ENCODE data around the gene TMC5. TPM values are rescaled to one million over a fixed set of nuclear protein-coding genes. Genes with fewer than 3 reads are reported as not detected.

The TMC5 gene
- total RNA-seq, 1 experiment from 2014 or later: not detected

DNA sequence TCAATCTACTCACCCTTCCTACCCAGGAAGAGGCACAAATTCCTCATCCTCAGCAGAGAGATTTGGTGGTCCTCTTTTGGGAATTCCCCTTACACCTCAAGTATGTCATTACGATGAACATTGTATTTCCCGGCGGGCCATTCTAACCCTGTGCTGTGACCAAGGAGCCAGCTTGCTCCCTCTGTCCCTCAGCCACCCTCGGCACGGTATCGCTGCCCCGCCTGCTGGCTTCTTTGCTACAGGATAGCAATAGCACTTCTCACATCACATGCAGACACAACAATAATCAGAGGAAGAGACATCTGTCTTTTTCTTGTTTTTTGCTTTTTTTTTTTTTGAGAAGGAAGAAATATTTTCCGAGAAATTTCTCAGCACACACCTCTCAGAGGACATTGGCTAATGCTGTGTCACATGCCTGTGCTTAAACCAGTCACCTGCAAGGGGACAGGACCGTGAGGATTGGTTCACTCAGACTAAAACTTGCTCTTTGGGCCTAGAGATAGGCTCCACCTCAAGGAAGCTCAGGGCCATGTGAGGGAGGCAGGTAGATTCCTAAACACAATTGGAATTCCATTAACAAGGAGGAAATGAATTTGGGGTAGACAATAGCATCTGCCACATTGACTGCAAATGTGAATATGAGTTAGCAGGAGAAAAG is 41.2 kb downstream of the TMC5 start:
- DNase-seq (ENCODE audit: low read depth): no peak

DNA sequence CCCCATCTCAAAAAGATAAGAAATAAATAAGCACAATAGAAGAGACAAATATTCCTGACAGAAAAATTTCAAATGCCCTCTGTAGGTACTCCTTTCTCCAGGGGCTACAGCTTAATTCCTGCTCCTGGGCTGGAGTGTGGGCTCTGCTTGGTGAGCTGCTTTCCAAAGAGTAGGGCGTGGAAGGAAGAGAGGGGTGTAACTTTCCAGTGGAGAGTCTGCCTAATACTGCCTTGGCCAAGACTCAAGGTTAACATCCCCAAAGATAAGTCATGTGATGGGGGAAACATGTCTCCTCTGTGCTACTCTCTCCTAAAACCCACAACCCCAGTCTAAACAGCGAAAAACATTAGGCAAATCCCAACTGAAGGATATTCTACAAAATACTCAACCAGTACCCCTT is 42.7 kb downstream of the TMC5 start:
- no peak for DNase-seq (ENCODE audit: low read depth)

DNA sequence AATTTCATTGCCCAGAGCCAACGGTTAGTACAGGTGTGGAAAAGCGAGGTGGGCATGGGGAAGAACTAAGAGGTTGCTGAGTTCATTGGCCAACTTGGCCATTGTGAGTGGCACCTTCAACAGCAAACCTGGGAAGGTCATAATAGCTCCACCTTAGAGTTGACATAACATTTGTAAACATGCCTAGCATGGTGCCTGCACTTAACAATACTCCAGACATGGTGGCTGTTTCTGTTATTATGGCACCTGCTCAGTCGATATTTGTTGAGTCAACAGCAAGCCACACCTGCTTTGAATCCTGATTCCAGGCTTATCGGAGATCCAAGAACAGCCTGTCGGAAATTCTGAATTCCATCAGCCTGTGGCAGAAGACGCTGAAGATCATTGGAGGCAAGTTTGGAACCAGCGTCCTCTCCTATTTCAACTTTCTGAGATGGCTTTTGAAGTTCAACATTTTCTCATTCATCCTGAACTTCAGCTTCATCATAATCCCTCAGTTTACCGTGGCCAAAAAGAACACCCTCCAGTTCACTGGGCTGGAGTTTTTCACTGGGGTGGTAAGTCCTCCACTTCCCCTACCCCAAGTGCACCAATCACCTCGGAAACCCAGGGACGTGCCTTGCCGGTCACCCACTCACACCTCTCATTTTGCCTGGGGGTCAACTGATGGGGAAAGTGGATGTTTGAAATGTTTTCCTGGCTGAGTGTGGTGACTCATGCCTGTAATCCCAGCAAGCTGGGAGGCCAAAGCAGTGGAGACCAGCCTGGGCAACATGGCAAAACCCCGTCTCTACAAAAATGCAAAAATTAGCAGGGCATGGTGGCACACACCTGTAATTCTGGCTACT is 46.0 kb downstream of the TMC5 start:
- no peak for DNase-seq (ENCODE audit: low read depth)

DNA sequence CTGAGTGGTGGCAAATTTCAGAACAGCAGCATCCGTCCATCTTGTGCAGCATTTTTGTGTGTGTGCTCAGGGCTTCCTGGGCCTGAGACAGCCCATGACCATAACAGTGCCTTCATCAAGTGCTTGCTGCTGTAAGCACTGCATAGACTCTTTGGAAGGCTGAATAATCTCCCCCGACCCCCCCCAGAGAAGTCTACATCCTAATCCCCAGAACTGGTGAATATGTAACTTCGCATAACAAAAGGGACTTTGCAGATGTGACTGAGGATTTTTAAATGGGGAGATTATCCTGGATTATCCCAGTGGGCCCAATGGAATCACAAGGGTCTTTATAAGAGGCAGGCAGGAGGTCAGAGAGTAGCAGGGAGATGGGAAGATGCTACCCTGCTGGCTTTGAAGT is 50.6 kb downstream of the TMC5 start:
- no peak for DNase-seq (ENCODE audit: low read depth)

DNA sequence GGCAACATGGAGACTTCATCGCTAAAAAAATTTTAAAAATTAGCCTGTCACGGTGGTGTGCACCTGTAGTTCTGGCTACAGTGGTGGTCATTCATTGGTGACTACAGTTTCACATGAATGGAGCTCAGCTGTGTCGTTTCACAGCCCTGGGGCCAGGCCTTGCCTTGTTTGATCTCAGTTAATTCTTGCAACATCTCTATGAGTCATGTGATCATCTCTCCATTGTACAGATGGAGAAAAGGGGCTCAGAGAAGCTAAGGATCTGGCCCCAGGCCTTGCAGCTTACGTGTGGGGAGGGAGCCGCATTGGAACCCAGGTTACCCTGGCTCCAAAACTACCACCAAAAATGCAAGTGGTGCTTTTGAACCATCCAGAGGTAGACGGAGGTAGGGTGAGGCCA is 54.8 kb downstream of the TMC5 start:
- DNase-seq (ENCODE audit: low read depth): no peak

DNA sequence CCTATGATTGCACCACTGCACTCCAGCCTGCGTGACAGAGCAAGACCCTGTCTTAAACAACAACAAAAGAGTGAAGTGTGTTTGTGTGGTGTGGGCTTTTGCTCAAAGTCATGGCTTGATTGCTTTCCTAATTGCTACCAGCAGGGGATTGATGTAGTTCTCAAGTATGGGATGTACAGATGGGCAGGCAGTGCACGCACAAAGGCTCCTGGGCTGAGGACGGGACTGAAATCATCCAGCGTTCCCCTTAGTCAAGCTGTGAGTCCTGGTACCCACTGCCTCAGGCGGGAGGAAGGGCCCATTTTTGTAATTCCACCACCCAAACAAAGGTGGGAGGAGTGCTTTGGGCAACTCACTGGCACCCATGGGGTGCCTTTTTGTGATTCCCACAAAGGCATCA is 56.9 kb downstream of the TMC5 start:
- no peak for DNase-seq (ENCODE audit: low read depth)

DNA sequence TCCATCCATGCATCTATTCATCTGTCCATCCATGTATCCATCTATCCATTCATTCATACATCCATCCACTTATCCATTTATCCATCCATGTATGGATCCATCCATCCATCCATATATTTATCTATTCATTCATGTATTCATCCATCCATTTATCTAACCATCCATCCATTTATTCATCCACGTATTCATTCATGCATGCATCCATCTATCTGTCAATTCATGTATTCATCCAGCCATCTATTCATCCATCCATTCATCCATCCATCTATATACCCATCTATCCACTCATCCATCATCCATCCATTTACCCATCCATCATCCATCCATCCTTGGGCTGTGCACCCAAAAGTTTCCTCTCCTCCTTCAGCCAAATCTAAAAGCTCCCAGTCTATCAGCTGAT is 60.8 kb downstream of the TMC5 start:
- DNase-seq (ENCODE audit: low read depth): no peak

DNA sequence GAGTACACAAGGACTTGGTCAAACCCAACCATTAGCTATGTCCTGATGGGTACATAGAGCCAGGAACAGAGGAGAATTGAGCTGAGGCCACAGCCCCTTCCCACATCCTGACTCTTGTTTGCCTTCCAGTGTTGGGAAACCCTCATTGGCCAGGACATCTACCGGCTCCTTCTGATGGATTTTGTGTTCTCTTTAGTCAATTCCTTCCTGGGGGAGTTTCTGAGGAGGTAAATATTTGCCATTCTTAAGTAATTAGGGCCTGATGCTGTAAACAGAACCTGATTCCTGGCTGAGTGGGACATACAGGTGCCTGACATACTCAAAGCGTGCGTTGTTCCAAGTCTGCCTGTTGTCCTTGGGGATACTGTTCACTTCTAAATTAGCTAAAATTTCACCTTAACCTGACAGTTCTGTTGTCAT is 61.6 kb downstream of the TMC5 start:
- DNase-seq (ENCODE audit: low read depth): no peak

DNA sequence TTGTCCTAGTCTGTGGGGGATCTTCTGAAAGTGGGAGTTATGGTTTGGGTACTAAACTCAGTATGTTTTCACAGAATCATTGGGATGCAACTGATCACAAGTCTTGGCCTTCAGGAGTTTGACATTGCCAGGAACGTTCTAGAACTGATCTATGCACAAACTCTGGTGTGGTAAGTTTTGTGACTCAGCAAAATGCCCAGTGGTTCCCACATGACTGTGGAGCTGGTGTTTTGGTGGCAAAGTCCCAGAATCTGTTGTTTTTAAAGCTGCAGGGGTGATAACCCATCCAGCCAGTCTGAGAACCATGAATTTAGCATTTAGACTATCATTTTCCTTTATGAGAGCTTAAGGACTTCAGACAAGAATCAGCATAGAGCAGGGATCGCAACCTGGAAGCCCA is 63.6 kb downstream of the TMC5 start:
- peak; percentile 17 for DNase-seq (ENCODE audit: low read depth)

DNA sequence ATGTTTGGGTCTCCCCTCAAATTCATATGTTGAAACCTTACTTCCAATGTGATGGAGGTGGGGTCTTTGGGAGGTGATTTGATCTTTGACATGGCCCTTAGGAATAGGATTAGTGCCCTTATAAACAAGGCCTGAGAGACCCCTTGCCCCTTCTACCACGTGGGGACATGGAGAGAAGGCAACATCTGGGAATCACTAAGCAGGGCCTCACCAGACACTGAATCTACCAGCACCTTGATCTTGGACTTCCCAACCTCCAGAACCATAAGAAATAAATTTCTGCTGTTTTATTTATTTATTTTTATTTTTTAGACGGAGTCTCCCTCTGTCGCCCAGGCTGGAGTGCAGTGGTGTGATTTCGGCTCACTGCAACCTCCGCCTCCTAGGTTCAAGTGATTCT is 64.1 kb downstream of the TMC5 start:
- DNase-seq (ENCODE audit: low read depth): no peak

DNA sequence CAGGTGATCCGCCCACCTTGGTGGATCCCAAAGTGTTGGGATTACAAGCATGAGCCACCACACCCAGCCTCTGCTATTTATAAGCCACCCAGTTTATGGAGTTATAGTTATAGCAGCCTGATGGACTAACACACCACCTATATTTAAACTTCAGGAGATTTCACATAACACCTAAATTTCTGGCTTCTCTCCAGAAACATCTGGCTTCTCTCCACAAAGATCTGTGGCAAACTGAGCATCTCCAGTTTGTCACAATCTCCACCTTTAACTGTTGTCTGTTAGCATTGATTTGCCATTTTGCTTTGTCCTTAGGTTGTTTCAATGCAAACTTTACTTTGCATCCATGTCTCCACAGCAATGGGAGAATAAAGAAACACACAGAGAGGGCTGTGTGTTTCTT is 64.6 kb downstream of the TMC5 start:
- no peak for DNase-seq (ENCODE audit: low read depth)

DNA sequence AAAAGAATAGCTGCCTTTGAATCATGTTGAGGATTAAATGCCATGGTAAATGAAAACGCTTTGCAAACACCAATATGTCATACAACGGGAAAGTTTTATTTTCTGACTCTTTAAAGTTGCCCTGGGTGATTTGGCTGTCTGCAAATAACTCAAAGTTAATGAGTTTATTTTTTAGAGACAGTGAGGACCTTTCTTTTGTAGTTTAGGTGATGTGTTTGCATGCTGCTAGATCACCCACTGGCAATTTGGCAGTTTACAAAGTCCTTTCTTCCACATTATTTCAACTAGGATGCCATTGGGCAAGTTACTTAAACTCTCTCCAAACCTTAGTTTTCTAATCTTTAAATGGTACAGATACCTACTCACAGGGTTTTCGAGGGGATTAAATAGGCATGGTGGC is 66.4 kb downstream of the TMC5 start:
- DNase-seq (ENCODE audit: low read depth): no peak

DNA sequence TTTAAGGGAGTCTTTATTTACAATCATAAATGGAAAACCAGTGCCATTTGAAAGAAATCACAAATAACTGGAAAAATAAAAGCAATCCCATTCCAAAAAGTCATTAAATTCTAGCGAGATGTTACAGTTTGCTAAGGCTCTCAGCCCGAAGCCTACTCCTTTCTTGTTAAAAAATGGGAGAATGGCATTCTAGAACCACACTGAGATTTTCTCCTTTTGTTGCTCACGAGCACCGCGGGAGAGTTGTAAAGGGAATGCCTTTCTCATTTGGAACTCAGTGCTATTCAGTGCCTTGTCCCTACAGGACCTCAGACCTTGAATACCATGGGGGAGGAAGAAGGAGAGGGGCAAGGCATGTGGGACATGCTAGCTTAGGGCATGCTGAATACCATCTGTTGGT is 67.9 kb downstream of the TMC5 start:
- DNase-seq (ENCODE audit: low read depth): no peak

DNA sequence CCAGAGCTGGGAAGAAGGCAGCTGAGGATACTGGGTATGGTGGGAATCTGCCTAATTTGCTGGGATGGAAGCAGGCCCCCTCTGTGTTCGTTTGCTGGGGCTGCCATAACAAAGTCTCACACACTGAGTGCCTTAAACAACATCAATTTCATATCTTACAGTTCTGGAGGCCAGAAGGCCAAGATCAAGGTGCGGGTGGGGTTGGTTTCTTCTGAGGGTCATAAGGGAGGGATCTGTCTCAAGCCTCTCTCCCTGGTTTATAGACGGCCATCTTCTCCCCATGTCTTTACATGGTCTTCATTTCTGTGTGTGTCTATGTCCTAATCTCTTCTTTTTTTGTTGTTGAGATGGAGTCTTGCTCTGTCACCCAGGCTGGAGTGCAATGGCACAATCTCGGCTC is 68.4 kb downstream of the TMC5 start:
- DNase-seq (ENCODE audit: low read depth): no peak

DNA sequence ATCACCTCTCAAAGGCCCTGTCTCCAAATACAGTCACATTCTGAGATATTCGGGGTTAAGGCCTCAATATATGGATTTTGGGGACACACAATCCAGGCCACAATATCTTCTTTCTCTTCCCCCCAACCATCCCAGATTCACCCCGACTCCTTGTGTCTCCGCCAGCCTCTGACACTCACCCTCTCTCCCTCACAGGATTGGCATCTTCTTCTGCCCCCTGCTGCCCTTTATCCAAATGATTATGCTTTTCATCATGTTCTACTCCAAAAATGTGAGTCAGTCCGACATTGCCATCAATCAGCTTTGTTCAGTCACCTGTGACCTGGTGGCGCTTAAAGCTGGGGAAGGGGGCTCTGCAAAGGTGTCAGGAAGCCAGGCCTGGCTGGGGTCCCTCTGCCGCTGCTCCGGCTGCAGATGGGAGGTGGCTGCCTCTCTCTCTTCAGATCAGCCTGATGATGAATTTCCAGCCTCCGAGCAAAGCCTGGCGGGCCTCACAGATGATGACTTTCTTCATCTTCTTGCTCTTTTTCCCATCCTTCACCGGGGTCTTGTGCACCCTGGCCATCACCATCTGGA is 69.2 kb downstream of the TMC5 start:
- no peak for DNase-seq (ENCODE audit: low read depth)

DNA sequence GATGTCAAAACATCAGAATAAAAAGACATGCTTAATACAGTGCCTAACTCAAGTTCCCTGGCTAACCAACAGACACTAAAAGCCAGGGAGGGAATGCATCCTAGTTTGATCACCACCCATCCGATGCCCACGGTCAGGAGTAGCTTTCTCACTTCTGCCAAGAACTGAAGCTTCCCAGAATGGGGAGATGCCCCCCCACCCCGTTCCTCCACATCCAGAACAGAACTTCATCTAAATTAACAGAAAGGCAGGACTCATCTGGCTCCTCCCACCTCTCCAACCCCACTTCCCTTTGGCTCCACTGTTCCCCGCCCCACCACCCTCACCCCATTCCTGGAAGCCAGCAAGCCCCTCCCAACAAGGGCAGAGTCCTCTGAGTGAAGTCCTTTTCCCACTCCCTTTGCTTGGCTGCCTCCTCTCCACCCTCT is 70.5 kb downstream of the TMC5 start:
- DNase-seq (ENCODE audit: low read depth): no peak

DNA sequence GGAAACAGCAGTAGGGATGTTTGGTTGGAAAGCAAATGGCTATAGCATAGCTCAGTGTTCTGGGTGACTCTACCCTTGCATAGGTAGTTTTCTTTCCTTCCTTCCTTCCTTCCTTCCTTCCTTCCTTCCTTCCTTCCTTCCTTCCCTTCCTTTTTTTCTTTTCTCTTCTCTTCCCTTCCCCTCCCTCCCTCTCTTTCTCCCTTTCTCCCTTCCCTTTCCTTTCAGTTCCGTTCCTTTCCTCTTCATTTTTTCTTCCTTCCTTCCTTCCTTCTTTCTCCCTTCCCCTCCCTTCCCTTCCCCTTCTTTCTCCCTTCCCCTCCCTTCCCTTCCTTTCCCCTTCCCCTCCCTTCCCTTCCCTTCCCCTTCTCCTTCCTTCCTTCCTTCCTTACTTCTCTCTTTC is 72.9 kb downstream of the TMC5 start:
- no peak for DNase-seq (ENCODE audit: low read depth)

DNA sequence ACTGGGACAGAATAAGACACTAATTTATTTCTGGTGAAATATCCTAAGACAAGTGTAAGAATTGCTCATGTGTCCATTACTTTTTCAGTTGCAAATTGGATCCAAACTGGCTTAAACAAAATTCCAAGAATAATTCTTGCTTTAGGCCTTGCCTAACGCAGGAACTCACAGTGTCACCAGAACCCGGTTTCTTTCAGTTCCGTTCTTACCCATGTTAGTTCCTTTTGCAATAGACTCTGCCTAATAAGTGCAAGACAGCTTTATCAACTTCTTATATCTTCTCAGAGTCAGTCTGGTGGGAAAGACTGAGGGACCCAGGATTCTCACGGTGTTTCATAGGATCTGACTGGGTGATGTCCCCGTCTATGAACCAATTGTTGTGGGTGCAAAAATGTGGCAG is 79.5 kb downstream of the TMC5 start:
- no peak for DNase-seq (ENCODE audit: low read depth)

DNA sequence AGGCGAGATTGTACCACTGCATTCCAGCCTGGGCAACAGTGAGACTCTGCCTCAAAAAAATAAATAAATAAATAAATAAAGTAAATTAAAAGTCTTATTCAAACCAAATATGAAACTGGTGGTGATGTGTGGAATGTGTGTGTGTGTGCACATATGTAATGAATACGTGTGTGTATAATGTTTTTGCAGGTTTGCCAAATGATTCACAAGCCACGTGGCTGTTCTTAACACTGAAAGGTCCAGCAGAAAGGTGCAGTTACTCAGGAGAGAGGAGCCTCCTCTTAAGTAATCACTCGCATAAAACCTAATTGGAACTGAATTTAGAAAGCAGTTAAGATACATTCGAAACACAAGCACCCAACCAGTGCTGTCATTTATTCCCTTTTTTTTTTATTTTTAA is 81.3 kb downstream of the TMC5 start:
- DNase-seq (ENCODE audit: low read depth): no peak

DNA sequence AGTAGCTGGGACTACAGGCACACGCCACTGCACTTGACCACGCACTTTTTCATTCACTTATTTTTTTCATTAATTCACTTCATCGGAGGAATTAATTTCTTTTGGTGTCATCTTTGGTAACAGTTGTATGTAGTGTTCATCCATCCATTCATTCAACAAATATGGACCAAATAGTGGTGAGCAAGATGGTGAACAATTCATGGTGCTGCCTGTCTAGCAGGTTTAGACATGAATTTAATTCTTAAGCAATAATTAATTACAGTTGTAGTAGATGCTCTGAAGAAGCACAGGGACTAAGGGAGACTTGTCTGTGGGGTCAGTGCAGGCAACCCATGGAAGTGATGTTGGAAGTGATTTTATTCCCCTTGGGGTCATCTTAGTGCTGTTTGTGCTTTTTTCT is 81.8 kb downstream of the TMC5 start:
- DNase-seq (ENCODE audit: low read depth): no peak

DNA sequence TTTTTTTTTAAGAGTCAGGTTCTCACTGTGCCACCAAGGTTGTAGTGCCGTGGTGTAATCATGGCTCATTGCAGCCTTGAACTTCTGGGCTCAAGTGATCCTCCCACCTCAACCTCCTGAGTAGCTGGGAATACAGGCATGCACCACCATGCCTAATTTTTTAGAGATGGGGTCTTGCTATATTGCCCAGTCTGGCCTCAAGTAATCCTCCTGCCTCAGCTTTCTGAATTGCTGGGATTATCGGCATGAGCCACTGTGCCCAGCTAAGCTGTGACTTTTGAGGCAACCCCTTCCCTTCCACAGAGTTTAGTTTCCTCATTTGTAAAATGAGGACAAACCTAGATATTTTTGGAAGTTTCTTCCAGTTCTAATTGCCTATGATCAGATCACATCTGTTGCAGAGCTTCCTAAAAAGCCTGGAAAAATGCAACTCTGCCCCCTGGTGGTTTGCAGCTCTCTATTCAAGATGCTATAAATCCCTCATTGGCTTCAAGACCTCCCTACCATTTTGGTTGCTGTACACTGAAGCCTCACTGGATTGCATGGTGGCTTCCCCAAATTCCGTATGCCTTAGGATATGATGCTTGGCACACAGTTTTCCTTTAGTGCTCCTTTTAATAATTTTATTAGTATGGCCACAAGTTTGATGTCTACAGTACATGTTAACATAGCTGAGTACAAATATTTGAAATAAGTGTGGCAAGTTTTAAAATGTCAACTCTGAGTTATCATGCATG is 84.9 kb downstream of the TMC5 start:
- peak; percentile 32 for DNase-seq (ENCODE audit: low read depth)

DNA sequence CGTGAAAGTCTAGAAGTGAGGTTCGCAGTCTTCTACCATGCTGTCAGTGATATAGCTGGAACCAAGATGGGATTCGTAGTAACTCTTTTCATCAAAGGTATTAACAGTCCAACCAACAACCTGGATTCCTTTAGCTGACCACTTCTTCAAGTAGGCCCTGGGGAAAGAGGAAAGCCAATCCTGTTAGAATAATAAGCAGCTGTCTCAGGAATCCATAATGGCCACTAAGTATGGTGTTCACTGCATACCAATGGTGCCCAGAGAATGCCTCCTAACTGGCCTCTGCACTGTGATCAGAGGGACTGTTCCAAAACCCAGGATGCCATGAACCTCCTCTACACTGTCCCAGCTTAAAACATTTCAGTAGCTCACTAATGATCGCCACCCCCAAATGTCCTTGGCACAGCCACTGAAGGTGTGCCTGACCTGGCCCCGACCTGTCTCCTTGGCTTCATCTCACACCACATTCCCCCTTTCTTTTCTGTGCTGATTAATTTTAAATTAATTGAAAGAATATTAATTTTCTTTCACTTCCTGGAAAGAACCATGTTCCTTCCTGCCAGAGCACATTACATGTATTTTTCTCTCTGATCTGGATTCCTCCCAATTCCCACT is 85.9 kb downstream of the TMC5 start:
- no peak for DNase-seq (ENCODE audit: low read depth)
